ENCODE data around the gene EYS. TPM values are rescaled to one million over a fixed set of nuclear protein-coding genes. Genes with fewer than 3 reads are reported as not detected.

EYS gene
- total and polyA plus RNA-seq, 2 of the 13 experiments (the other 11 are each of a cell fraction or from before 2014, with no cell fraction given): 0.04 to 0.07 TPM

DNA sequence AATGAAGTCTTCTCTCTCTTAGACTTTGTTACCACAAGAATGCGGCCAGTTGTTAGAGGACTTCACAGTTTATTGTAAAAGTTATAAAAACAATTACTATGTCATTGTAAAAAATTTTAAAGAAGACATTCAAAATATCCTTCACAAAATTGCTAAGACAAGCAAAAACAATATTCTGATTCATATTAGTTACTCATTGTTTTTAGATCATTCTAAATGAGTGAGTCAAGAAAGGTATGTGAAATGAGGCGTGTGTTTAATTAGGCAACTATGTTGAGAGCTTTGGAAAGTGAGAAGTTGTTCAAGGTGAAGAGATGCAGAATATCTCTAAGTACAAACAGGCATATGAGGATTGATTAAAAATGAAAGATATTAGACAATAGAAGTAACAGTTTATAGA lies 875.3 kb downstream of the EYS start:
- no peaks in the 10 kb centered on the region for H3K4me1 ChIP-seq (ENCODE audit: insufficient read depth, low read length)
- intact Hi-C loops (cut with micrococcal nuclease; ENCODE audit: unreplicated experiment) (no loop called here), in situ Hi-C loops (cut with HindIII; ENCODE audit: extremely low pct_ligation_motif_present, low pct_unique_long_range_greater_than_20kb) (no loop called here)
- no peaks in the 10 kb centered on the region for H3K9me3 ChIP-seq (ENCODE audit: low read length)
- ATAC-seq (no peak), FAIRE-seq (no peak), DNase-seq (ENCODE audit: low spot score) (no peak)
- no peaks in the 10 kb centered on the region for H4K20me1 ChIP-seq (ENCODE audit: insufficient read depth, low read length)
- no peak overlapping the region for H3K27ac ChIP-seq (ENCODE audit: extremely low read length, insufficient read depth, low read length)
- H3K27me3 ChIP-seq (ENCODE audit: control insufficient read depth in 1 of 2, insufficient read depth in 2 of 2, low read length in 2 of 2): no peaks in the 10 kb centered on the region
- H2AFZ ChIP-seq (ENCODE audit: low read length): no peak overlapping the region
- POLR2A ChIA-PET: no interaction called here
- no peaks in the 10 kb centered on the region for H3K79me2 ChIP-seq (ENCODE audit: insufficient read depth, low read length)
- no peaks in the 10 kb centered on the region for H3K36me3 ChIP-seq (replicated peaks in 1 of 2; ENCODE audit: control insufficient read depth in 1 of 2, insufficient read depth in 2 of 2, low read length in 2 of 2)
- CTCF ChIA-PET (ENCODE audit: low intra/inter-chr PET ratio, low total read pairs): no interaction called here
- BruUV-seq (replicated peaks): no TSS peak
- H3K4me3 ChIP-seq (replicated peaks in 1 of 3; ENCODE audit: insufficient read depth in 1 of 3, low read depth in 2 of 3, low read length in 3 of 3): no peak overlapping the region
- H3K4me2 ChIP-seq (ENCODE audit: low read depth, low read length): no peak overlapping the region
- TF ChIP-seq REPIN1 (CRISPR knock-in tag; IDR thresholded peaks at IDR 0.05; ENCODE audit: borderline replicate concordance, low read depth) (no peak), MAFF (IDR thresholded peaks at IDR 0.05; ENCODE audit: low read depth, low read length) (peak; percentile 38; the same call in 1 of the 2 replicates), MAFK (conservative IDR thresholded peaks at IDR 0.05 in 1 of 2, IDR thresholded peaks at IDR 0.05 in 1 of 2; ENCODE audit: low read length in 2 of 2) (peak in 1 of 2 experiments; percentile 66; a peak in 3 of 4 replicates)
- H3K9ac ChIP-seq (ENCODE audit: insufficient read depth, low read depth, low read length): no peak overlapping the region
- 2% methylated on average over 2 of the region's 2 CpGs for WGBS (ENCODE audit: low lambda C conversion rate)

DNA sequence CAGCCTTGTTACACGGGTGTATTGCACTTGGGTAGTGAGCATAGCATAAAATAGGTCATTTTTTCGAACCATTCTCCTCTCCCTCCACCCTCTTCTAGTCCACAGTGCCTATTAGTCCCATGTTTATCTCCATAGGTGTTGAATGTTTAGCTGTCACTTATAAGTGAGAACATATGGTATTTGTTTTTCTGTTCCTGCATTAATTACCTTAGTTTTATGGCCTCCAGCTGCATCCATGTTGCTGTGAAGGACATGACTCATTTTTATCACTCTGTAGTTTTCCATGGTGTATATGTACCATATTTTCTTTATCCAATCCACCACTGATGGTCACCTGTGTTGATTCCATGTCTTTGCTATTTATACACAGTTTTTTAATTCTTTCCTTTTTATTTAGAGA lies 889.5 kb downstream of the EYS start:
- Histone ChIP-seq H3K36me3 (replicated peaks in 1 of 2; ENCODE audit: control insufficient read depth in 1 of 2, insufficient read depth in 2 of 2, low read length in 2 of 2) (no peaks in the 10 kb centered on the region), H3K27ac (ENCODE audit: extremely low read length, insufficient read depth, low read length) (no peak overlapping the region), H3K9ac (ENCODE audit: insufficient read depth, low read depth, low read length) (no peak overlapping the region), H3K4me2 (ENCODE audit: low read depth, low read length) (no peak overlapping the region), H3K79me2 (ENCODE audit: insufficient read depth, low read length) (no peaks in the 10 kb centered on the region), H4K20me1 (ENCODE audit: insufficient read depth, low read length) (no peaks in the 10 kb centered on the region), H3K4me3 (replicated peaks in 1 of 3; ENCODE audit: insufficient read depth in 1 of 3, low read depth in 2 of 3, low read length in 3 of 3) (no peak overlapping the region), H2AFZ (ENCODE audit: low read length) (no peak overlapping the region), H3K27me3 (ENCODE audit: control insufficient read depth in 1 of 2, insufficient read depth in 2 of 2, low read length in 2 of 2) (no peaks in the 10 kb centered on the region), H3K4me1 (ENCODE audit: insufficient read depth, low read length) (peaks cover 7% of the 10 kb centered on the region; the same call in 1 of the 2 replicates), H3K9me3 (ENCODE audit: low read length) (no peaks in the 10 kb centered on the region)
- WGBS (ENCODE audit: low lambda C conversion rate): 2% methylated on average over 2 of the region's 2 CpGs
- in situ Hi-C loops (cut with HindIII; ENCODE audit: extremely low pct_ligation_motif_present, low pct_unique_long_range_greater_than_20kb) (no loop called here), intact Hi-C loops (cut with micrococcal nuclease; ENCODE audit: unreplicated experiment) (no loop called here)
- DNase-seq (ENCODE audit: low spot score) (no peak), FAIRE-seq (no peak), ATAC-seq (no peak)
- POLR2A ChIA-PET: no interaction called here
- no TSS peak for BruUV-seq (replicated peaks)
- CTCF ChIA-PET (ENCODE audit: low intra/inter-chr PET ratio, low total read pairs): no interaction called here
- TF ChIP-seq HNRNPH1 (optimal IDR thresholded peaks at IDR 0.05; ENCODE audit: low read depth, low read length) (no peak), ZSCAN21 (CRISPR knock-in tag; IDR thresholded peaks at IDR 0.05; ENCODE audit: borderline replicate concordance) (no peak), MTF1 (CRISPR knock-in tag; IDR thresholded peaks at IDR 0.05) (no peak), ZNF20 (CRISPR knock-in tag; IDR thresholded peaks at IDR 0.05) (no peak), BHLHE40 (IDR thresholded peaks at IDR 0.05; ENCODE audit: low read length) (no peak), ZNF773 (CRISPR knock-in tag; IDR thresholded peaks at IDR 0.05; ENCODE audit: borderline replicate concordance) (no peak), MED1 (CRISPR knock-in tag; IDR thresholded peaks at IDR 0.05) (no peak)
- TF ChIP-seq, protein P1, sequence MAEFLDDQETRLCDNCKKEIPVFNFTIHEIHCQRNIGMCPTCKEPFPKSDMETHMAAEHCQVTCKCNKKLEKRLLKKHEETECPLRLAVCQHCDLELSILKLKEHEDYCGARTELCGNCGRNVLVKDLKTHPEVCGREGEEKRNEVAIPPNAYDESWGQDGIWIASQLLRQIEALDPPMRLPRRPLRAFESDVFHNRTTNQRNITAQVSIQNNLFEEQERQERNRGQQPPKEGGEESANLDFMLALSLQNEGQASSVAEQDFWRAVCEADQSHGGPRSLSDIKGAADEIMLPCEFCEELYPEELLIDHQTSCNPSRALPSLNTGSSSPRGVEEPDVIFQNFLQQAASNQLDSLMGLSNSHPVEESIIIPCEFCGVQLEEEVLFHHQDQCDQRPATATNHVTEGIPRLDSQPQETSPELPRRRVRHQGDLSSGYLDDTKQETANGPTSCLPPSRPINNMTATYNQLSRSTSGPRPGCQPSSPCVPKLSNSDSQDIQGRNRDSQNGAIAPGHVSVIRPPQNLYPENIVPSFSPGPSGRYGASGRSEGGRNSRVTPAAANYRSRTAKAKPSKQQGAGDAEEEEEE (CRISPR knock-in tag; IDR thresholded peaks at IDR 0.05; ENCODE audit: borderline replicate concordance): no peak
- TF ChIP-seq, protein P2, sequence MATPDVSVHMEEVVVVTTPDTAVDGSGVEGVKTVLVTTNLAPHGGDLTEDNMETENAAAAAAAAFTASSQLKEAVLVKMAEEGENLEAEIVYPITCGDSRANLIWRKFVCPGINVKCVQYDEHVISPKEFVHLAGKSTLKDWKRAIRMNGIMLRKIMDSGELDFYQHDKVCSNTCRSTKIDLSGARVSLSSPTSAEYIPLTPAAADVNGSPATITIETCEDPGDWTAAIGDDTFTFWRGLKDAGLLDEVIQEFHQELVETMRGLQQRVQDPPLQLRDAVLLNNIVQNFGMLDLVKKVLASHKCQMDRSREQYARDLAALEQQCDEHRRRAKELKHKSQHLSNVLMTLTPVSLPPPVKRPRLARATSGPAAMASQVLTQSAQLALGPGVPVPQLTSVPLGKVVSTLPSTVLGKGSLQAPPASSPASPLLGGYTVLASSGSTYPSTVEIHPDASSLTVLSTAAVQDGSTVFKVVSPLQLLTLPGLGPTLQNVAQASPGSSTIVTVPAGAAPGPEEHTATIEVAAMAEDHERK (CRISPR knock-in tag; IDR thresholded peaks at IDR 0.05; ENCODE audit: low read depth): no peak
- TF ChIP-seq, protein P3, sequence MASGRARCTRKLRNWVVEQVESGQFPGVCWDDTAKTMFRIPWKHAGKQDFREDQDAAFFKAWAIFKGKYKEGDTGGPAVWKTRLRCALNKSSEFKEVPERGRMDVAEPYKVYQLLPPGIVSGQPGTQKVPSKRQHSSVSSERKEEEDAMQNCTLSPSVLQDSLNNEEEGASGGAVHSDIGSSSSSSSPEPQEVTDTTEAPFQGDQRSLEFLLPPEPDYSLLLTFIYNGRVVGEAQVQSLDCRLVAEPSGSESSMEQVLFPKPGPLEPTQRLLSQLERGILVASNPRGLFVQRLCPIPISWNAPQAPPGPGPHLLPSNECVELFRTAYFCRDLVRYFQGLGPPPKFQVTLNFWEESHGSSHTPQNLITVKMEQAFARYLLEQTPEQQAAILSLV (CRISPR knock-in tag; IDR thresholded peaks at IDR 0.05; ENCODE audit: borderline replicate concordance): no peak
- TF ChIP-seq, protein P4, sequence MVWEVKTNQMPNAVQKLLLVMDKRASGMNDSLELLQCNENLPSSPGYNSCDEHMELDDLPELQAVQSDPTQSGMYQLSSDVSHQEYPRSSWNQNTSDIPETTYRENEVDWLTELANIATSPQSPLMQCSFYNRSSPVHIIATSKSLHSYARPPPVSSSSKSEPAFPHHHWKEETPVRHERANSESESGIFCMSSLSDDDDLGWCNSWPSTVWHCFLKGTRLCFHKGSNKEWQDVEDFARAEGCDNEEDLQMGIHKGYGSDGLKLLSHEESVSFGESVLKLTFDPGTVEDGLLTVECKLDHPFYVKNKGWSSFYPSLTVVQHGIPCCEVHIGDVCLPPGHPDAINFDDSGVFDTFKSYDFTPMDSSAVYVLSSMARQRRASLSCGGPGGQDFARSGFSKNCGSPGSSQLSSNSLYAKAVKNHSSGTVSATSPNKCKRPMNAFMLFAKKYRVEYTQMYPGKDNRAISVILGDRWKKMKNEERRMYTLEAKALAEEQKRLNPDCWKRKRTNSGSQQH (CRISPR knock-in tag; IDR thresholded peaks at IDR 0.05; ENCODE audit: low read depth): no peak

All from HepG2 (cell line).